Fibroblast of lung (primary cell): ENCODE data around the gene SOX21. TPM values are rescaled to one million over a fixed set of nuclear protein-coding genes. Genes with fewer than 3 reads are reported as not detected.

ENCODE experiments used
- DNase-seq, 2 donors: peaks; one replicate each; pipeline versions ENCODE4 v3.0.0 to v3.0.0-alpha.2; 2010; ENCODE audit warnings: low read depth in 2 of 2
- H2AFZ ChIP-seq: 2 replicates; pipeline ENCODE4 v1.5.1; 2012; ENCODE audit warnings: low read length, control low read depth, inconsistent platforms
- H3K27ac ChIP-seq: 2 replicates; pipeline ENCODE4 v1.5.1; 2011; ENCODE audit warnings: low read length, control low read depth; ENCODE audit not compliant: insufficient read depth
- H3K27me3 ChIP-seq: 2 replicates; pipeline ENCODE4 v1.5.1; 2011; ENCODE audit warnings: mild to moderate bottlenecking, low read length; ENCODE audit not compliant: control insufficient read depth, insufficient read depth
- H3K36me3 ChIP-seq: 2 replicates; pipeline ENCODE4 v1.5.1; 2011; ENCODE audit warnings: low read length; ENCODE audit not compliant: control insufficient read depth, insufficient read depth
- H3K4me1 ChIP-seq: 2 replicates; pipeline ENCODE4 v1.5.1; 2011; ENCODE audit warnings: low read length; ENCODE audit not compliant: control insufficient read depth, insufficient read depth; ENCODE audit errors: extremely low read depth
- H3K4me2 ChIP-seq: 2 replicates; pipeline ENCODE4 v1.5.1; 2011; ENCODE audit warnings: low read length, control low read depth; ENCODE audit not compliant: insufficient read depth; ENCODE audit errors: extremely low read depth
- H3K4me3 ChIP-seq, 4 experiments: fragments of 200-600 bp in 1 of 4; sonication (generic) in 1 of 4; replicated peaks in 1 of 4; 2 replicates each; pipeline ENCODE4 v1.5.1; 2011 to 2016; ENCODE audit warnings: low read length in 4 of 4, low read depth in 3 of 4, mild to moderate bottlenecking in 3 of 4, control low read depth in 2 of 4, inconsistent platforms in 1 of 4, mixed read lengths in 1 of 4; ENCODE audit not compliant: insufficient read depth in 1 of 4; ENCODE audit errors: control extremely low read depth in 1 of 4
- H3K79me2 ChIP-seq: 2 replicates; pipeline ENCODE4 v1.5.1; 2012; ENCODE audit warnings: mild to moderate bottlenecking, low read length, inconsistent platforms; ENCODE audit not compliant: control insufficient read depth, insufficient read depth
- H3K9ac ChIP-seq: 2 replicates; pipeline ENCODE4 v1.5.1; 2011; ENCODE audit warnings: mild to moderate bottlenecking, low read length, control low read depth; ENCODE audit not compliant: insufficient read depth
- H3K9me3 ChIP-seq: 2 replicates; pipeline ENCODE4 v1.5.1; 2012; ENCODE audit warnings: low read depth, low read length; ENCODE audit not compliant: control insufficient read depth, insufficient read depth
- H4K20me1 ChIP-seq: 2 replicates; pipeline ENCODE4 v1.5.1; 2011; ENCODE audit warnings: low read length; ENCODE audit not compliant: control insufficient read depth, insufficient read depth; ENCODE audit errors: extremely low read depth
- EZH2 ChIP-seq: IDR thresholded peaks from 2 replicates; pipeline ENCODE4 v1.5.1; 2012; ENCODE audit warnings: low read length, control low read depth, mild to moderate bottlenecking; ENCODE audit errors: missing control alignments
- polyA plus RNA-seq, 2 donors: library from polyadenylated mRNA; depleted of rRNA in 1 of 2; stranded (reverse) in 1 of 2; unstranded in 1 of 2; fragments of >200 nt; gene quantifications; 2 replicates each; pipeline ENCODE4 v1.2.1, GENCODE V29; 2011 to 2012; ENCODE audit warnings: missing spikeins in 1 of 2
- total RNA-seq: library from RNA; depleted of rRNA; stranded (reverse); fragments of >200 nt; gene quantifications from 2 replicates; pipeline ENCODE4 v1.2.1, GENCODE V29; 2014
- TF ChIP-seq, protein P1 (sequence below), 2 donors: IDR thresholded peaks in 1 of 2; conservative IDR thresholded peaks in 1 of 2; 1 replicate in 1 of 2; 2 replicates in 1 of 2; pipeline ENCODE4 v1.5.1; 2011 to 2012; ENCODE audit warnings: low read length in 2 of 2, control low read depth in 1 of 2, inconsistent platforms in 1 of 2, low read depth in 1 of 2, mild to moderate bottlenecking in 1 of 2

The SOX21 gene
- total and polyA plus RNA-seq, 2 donors (not counting 1 experiment from before 2014, with no cell fraction given) = not detected

- H3K79me2 ChIP-seq = no peaks in the 10 kb centered on the region
- DNase-seq = no peak
- no peak overlapping the region for H3K4me2 ChIP-seq
- H3K9ac ChIP-seq = no peak overlapping the region
- H3K36me3 ChIP-seq = no peaks in the 10 kb centered on the region
- H3K9me3 ChIP-seq = no peaks in the 10 kb centered on the region
- peaks cover 11% of the 10 kb centered on the region for H3K27me3 ChIP-seq
- H2AFZ ChIP-seq = no peak overlapping the region
- H3K4me3 ChIP-seq = no peak overlapping the region
- no peak overlapping the region for H3K27ac ChIP-seq
- H4K20me1 ChIP-seq = no peaks in the 10 kb centered on the region
- TF ChIP-seq, protein P1, sequence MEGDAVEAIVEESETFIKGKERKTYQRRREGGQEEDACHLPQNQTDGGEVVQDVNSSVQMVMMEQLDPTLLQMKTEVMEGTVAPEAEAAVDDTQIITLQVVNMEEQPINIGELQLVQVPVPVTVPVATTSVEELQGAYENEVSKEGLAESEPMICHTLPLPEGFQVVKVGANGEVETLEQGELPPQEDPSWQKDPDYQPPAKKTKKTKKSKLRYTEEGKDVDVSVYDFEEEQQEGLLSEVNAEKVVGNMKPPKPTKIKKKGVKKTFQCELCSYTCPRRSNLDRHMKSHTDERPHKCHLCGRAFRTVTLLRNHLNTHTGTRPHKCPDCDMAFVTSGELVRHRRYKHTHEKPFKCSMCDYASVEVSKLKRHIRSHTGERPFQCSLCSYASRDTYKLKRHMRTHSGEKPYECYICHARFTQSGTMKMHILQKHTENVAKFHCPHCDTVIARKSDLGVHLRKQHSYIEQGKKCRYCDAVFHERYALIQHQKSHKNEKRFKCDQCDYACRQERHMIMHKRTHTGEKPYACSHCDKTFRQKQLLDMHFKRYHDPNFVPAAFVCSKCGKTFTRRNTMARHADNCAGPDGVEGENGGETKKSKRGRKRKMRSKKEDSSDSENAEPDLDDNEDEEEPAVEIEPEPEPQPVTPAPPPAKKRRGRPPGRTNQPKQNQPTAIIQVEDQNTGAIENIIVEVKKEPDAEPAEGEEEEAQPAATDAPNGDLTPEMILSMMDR (conservative IDR thresholded peaks at IDR 0.05 in 1 of 2, IDR thresholded peaks at IDR 0.05 in 1 of 2; ENCODE audit: low read depth in 1 of 2, low read length in 2 of 2) = no peak
- no peak for TF ChIP-seq EZH2
- H3K4me1 ChIP-seq = no peaks in the 10 kb centered on the region
Measured at GRCh38 chr13:94717916-94718315, 5.6 kb upstream of the SOX21 start.

GRCh38 chr13:94716016-94716415 is 3.7 kb upstream of the SOX21 start:
- no peak overlapping the region for H3K4me3 ChIP-seq

DNA sequence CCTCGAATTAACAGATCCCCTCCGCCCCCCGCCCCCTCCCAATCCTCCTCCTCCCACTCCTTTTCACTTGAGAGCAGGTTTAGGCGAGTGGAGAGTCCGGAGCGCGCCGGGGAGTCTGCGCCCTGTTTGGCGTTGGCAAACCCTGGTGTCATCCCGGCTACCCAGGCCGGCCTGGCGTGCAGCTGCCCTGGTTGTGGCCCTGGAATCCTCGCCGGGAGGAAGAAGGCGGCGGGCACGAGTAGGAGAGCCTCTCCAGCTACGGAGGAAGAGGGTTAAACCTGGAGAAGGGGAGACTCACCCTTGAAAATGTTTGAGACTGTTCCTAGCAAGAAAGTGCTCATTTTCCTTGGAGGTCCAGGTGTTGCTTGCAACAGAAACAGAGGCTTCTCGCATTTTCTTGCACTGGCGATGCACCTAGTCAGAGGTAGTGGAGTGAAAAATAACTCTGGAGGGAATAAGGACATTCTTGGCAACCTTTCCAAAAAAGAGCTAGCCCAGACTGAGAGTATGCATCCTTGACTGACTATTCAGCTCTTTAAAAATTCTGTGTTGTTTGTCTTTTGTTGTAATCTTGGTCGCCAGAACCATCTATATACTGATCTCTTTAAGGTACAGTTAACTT is 1.3 kb upstream of the SOX21 start:
- Histone ChIP-seq H3K36me3 (no peaks in the 10 kb centered on the region), H3K27ac (no peak overlapping the region), H3K27me3 (peaks cover 38% of the 10 kb centered on the region), H3K4me1 (no peaks in the 10 kb centered on the region), H2AFZ (no peak overlapping the region), H3K9ac (no peak overlapping the region), H3K79me2 (no peaks in the 10 kb centered on the region), H3K4me2 (no peak overlapping the region), H4K20me1 (no peaks in the 10 kb centered on the region), H3K9me3 (no peaks in the 10 kb centered on the region), H3K4me3 (no peak overlapping the region)
- peak; percentile 75 for TF ChIP-seq EZH2
- TF ChIP-seq, protein P1 (conservative IDR thresholded peaks at IDR 0.05 in 1 of 2, IDR thresholded peaks at IDR 0.05 in 1 of 2; ENCODE audit: low read depth in 1 of 2, low read length in 2 of 2) = no peak
- DNase-seq = no peak

More at GRCh38 chr13:94716016-94716415, 3.7 kb upstream of the SOX21 start:
- Histone ChIP-seq H3K79me2 (no peaks in the 10 kb centered on the region), H3K4me1 (no peaks in the 10 kb centered on the region), H2AFZ (no peak overlapping the region), H3K4me2 (no peak overlapping the region), H3K27ac (no peak overlapping the region), H3K9ac (no peak overlapping the region), H3K27me3 (peaks cover 22% of the 10 kb centered on the region), H4K20me1 (no peaks in the 10 kb centered on the region), H3K9me3 (no peaks in the 10 kb centered on the region), H3K36me3 (no peaks in the 10 kb centered on the region)
- no peak for DNase-seq
- TF ChIP-seq, protein P1 (conservative IDR thresholded peaks at IDR 0.05 in 1 of 2, IDR thresholded peaks at IDR 0.05 in 1 of 2; ENCODE audit: low read depth in 1 of 2, low read length in 2 of 2) = peak; percentile 4 to 38
- TF ChIP-seq EZH2 = no peak
